ENCODE measurements around the gene KIF5C.

The KIF5C gene

GRCh38 chr2:148885209-148885608, 10.2 kb downstream of the KIF5C start:
- TF ChIP-seq CTCF (IDR thresholded peaks at IDR 0.05; ENCODE audit: insufficient read depth, low read depth, low read length, missing control alignments): no peak
- no peak overlapping the region for H3K4me3 ChIP-seq (ENCODE audit: low read depth, low read length)
- DNase-seq (ENCODE audit: low read depth): no peak

- no peak for TF ChIP-seq CTCF (IDR thresholded peaks at IDR 0.05; ENCODE audit: insufficient read depth, low read depth, low read length, missing control alignments)
- no peak for DNase-seq (ENCODE audit: low read depth)
- no peak overlapping the region for H3K4me3 ChIP-seq (ENCODE audit: low read depth, low read length)
Observed at GRCh38 chr2:148885988-148886387, 11.0 kb downstream of the KIF5C start.

DNA sequence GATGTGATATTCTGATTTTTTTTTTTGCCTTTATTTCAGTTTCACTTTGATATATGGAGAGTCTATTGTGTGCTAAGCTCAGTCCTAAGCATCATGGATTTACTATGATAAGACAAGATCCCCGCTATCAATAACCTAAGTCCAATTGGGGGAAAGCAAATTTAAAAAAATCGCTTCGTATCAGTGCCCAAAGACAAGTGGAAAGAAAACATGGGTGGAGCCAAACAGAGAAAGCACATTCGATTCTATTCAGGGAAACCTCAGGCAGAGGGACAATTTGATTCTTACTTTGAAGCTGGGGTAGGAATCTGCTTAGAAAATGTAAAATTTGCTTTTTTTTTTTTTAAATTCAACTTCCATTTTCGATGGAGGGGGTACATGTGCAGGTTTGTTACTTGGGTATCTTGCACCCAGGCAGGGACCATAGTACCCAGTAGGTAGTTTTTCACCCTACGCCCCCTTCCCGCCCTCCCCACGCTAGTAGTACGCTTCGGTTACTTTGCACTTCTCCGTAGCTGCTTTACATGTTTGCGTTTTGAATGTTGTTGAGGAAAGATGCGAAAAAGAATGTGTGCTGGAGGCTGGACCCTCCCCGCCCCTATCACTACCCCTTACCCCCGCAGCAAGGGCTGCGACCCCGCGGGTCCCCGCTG, 12.4 kb downstream of the KIF5C start:
- DNase-seq (ENCODE audit: low read depth): no peak
- TF ChIP-seq CTCF (IDR thresholded peaks at IDR 0.05; ENCODE audit: insufficient read depth, low read depth, low read length, missing control alignments): no peak
- peak overlapping the region; percentile 19 for H3K4me3 ChIP-seq (ENCODE audit: low read depth, low read length)

GRCh38 chr2:148888003-148888501, 13.0 kb downstream of the KIF5C start:
- TF ChIP-seq CTCF (IDR thresholded peaks at IDR 0.05; ENCODE audit: insufficient read depth, low read depth, low read length, missing control alignments): no peak
- no peak for DNase-seq (ENCODE audit: low read depth)
- peak overlapping the region; percentile 19 for H3K4me3 ChIP-seq (ENCODE audit: low read depth, low read length)

DNA sequence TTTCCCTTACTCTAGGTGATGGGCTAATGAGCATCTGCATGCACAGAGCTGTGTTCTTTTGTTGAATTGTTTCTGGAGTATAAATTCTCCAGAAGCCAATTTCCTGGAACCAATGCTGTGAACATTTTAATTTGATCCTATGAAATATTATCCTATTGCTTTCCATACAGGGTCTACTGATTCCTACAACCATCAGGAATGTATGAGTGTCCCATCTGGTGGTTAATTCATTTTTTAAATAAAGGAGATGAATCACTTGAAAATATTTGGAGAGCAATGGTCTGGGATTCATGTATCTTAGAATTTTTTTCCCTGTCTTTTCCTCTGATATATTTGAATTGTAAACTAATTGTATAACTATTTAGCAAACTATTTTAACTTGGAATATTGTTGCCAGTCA, 14.0 kb downstream of the KIF5C start:
- H3K4me3 ChIP-seq (ENCODE audit: low read depth, low read length): no peak overlapping the region
- TF ChIP-seq CTCF (IDR thresholded peaks at IDR 0.05; ENCODE audit: insufficient read depth, low read depth, low read length, missing control alignments): no peak
- DNase-seq (ENCODE audit: low read depth): no peak

- H3K4me3 ChIP-seq (ENCODE audit: low read depth, low read length): no peak overlapping the region
- no peak for TF ChIP-seq CTCF (IDR thresholded peaks at IDR 0.05; ENCODE audit: insufficient read depth, low read depth, low read length, missing control alignments)
- no peak for DNase-seq (ENCODE audit: low read depth)
Observed at GRCh38 chr2:148893906-148894305, 18.9 kb downstream of the KIF5C start.

- TF ChIP-seq CTCF (IDR thresholded peaks at IDR 0.05; ENCODE audit: insufficient read depth, low read depth, low read length, missing control alignments): no peak
- no peak for DNase-seq (ENCODE audit: low read depth)
Observed at GRCh38 chr2:148896136-148896535, 21.1 kb downstream of the KIF5C start.

More at GRCh38 chr2:148896136-148896535, 21.1 kb downstream of the KIF5C start:
- no peak overlapping the region for H3K4me3 ChIP-seq (ENCODE audit: low read depth, low read length)
